ENCODE results near the gene PIGK. TPM values are rescaled to one million over a fixed set of nuclear protein-coding genes. Genes with fewer than 3 reads are reported as not detected.
"Not testable (repeated sequence)": the region's sequence is repeated elsewhere in the genome, so short reads cannot be mapped to it uniquely, and the experiment has no call there.

Gene PIGK
- total RNA-seq, 1 experiment from 2014 or later, result 47.6 TPM

DNA sequence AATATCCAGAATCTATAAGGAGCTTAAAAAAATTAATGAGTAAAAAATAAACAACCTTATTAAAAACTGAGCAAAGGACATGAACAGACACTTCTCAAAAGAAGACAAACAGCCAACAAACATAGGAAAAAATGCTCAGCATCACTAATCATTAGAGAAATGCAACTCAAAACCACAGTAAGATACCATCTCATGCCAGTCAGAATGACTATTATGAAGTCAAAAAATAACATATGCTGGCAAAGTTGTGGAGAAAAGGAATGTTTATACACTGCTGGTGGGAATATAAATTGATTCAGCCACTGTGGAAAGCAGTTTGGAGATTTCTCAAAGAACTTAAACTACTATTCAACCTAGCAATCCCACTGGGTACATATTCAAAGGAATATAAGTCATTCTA is 25.3 kb downstream of the PIGK start:
- DNase-seq (ENCODE audit: low read depth), result no peak

DNA sequence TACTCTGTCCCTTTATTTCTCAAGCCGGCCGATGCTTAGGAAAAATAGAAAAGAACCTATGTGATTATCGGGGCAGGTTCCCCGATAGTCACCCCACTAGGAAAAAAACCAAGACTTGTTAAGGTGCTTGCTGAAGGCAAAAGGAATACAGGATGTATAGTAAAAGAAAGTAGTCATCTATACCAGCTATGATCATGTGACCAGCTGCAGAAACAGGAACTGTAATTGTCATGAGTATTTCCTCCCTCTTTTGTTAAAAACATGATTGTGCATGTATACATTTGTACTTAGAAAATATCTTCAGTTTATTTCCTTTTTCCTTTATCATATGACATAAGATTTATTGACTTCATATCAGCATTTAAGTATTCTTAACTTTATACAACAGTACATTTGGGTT is 30.5 kb downstream of the PIGK start:
- DNase-seq (ENCODE audit: low read depth), result no peak

DNA sequence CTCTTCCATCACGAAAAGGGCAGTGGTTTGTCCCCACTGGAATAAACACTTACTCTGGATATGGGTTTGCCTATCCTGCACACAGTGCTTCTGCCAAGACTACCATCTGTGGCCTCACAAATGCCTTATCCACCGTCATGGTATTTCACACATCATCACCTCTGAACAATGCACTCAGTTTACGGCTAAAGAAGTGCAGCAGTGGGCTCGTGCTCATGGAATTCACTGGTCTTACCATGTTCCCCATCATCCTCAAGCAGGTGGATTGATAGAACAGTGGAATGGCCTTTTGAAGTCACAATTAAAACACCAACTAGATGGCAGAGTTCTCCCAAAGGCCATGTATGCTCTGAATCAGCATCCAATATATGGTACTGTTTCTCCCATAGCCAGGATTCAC is 32.3 kb downstream of the PIGK start:
- not testable (repeated sequence) for DNase-seq (ENCODE audit: low read depth)

DNA sequence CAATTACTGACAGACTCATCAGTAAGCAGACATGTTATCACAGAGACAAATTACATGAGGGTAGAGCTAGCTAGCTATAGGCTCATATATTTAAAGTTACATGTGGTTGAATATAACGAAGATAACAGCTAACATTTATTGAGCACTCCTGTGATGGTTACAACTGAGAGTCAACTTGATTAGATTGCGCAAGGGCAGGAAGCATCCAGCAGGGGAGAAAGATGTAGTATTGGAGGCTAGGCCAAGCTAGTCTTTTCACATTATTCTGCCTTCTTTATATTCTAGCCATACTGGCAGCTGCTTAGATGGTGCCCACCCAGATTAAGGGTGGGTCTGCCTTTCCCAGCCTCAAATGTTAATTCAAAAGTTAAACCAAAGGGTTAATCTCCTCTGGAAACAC is 37.1 kb downstream of the PIGK start:
- no peak for DNase-seq (ENCODE audit: low read depth)

DNA sequence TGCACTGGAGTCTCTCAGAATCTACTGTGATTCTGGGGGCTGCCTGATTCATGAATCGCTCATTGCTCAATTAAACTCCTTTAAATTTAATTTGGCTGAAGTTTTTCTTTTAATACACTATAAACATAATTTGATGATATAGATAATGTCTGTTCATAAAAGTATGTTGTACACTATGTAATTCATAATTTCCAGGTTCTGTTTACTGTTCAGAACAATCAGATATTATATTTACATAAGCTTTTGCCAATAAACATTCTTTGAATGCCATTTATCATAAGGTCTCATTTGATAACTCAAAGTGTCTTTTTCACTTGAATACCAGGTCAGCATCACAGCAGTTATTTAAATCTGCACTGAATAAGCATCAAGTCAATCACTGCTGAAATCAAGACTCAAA is 39.6 kb downstream of the PIGK start:
- no peak for DNase-seq (ENCODE audit: low read depth)

DNA sequence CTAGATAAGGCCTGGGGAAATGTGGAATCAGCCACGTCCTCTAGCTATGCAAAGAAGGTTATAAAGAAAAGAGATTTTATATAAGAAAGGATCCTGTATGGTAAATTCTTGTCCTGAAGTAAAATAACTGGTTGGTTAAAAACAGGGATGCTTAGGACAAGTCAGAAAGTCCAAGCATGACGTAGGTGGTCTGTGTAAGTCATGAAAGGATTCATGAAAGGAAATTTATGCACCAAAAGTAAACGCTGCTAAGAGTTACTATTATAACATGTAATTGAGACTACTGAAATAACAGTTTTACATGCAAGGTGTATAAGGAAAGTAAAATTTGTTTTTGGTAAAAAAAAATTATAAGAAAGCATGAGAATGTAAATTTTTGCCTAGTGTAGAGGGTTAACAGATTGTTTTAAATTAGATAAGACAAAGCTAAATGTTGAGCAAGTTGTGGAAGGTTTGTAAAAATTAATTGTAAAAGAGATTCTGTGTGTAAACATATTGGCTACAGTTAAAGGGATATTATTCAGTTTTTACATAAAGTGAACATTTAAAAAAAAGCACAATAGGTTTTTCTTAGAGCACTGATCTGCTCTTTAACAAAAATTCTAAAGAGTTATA is 43.9 kb downstream of the PIGK start:
- peak; percentile 6 for DNase-seq (ENCODE audit: low read depth)

DNA sequence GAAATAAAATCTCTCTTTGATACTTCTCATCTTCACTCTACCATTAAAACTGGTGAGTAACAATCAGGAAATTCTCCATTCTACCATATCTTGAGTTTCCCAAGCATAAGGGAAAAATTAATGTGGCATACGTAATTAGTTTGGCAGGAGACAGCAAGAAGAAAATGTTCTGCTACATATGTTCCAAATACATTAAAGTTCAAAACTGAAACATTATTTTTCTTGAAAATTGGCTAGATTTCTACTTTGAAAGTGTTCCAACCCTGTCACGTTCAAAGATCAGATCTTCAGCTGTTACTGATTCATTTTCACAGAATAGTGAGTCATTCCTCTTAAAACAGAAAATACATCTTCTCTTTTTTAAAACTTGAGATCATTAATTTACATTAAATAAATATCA is 48.5 kb downstream of the PIGK start:
- DNase-seq (ENCODE audit: low read depth), result no peak

DNA sequence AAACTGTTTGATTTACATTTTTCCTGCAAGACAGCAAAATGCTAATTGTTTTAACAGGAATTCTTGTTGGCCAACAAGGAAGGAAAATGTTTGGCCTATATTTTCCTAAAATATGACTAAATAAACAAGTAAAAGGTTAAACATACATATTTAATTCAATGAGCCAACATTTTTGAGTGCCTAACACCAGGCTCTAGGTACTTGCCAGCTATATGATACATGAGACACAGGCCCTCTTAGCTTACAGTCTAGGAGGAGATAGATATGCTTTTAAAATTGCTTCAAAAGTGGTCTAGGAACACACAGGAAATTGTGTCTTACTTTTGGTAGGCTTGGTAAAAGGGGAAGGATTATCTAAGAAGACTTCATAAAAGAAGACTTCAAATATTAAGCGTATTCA is 50.9 kb downstream of the PIGK start:
- DNase-seq (ENCODE audit: low read depth), result no peak

DNA sequence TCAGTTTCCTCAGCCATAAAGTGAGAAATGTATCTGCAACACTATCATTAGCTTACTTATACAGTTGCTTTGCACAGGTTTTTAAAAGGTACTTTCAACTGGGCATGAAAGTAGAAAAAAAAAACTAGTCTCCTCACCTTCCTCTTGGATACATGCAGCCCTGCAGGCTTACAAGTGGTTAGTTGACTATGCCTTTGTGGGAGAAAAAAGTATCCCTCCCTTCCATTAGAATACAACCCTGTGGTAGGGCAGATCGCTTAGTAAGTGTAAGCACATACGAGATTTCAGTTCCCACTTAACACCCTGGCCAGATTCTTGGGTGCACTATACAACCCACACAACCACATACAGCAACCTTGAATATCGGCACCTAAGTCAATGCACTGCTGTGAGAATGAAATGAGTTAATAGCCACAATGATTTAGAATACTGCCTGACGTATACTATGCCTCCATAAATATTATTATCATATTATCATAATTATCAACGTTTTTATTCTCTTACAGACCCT is 54.7 kb downstream of the PIGK start:
- DNase-seq (ENCODE audit: low read depth), result no peak

DNA sequence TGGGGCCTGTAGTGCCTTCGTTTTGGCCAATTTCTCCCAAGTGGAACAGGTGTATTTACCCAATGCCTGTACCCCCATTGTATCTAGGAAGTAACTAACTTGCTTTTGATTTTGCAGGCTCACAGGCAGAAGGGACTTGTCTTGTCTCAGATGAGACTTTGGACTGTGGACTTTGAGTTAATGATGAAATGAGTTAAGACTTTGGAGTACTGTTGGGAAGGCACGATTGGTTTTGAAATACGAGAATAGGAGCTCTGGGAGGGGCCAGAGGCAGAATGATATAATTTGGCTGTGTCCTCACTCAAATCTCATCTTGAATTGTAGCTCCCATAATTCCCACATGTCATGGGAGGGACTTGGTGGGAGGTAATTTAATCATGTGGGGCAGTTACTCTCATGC is 59.5 kb downstream of the PIGK start:
- not testable (repeated sequence) for DNase-seq (ENCODE audit: low read depth)

DNA sequence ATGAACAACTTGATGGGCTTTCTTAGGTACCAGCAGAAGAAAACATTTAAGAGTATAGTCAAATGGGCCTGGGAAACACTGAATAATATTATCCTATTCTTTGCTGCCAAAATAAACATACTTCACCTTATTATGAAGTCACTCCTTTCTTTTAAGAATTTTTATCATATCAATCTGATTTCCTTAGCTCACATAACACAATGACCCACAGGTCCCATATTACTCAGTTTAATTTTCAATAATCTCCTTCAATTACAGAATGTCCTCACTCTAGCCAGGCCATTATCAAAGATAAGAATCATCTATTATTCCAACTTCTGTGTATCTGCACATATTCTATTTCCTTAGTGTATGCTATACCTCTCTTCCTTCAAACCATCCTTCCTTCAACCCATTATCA is 63.0 kb downstream of the PIGK start:
- DNase-seq (ENCODE audit: low read depth), result no peak

DNA sequence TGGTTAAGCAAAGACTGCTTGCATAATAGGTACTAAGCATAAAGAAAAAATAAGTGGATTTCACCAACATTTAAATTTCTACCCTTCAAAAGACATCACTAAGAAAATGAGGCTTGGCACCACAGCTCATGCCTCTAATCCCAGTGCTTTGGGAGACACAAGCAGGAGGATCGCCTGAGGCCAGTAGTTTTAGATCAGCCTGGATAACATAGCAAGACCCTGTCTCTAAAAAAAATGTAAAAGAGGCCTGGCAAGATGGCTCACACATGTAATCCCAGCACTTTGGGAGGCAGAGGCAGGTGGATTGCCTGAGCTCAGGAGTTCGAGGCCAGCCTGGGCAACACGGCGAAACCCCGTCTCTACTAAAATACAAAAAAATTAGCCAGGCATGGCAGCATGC is 73.0 kb downstream of the PIGK start:
- DNase-seq (ENCODE audit: low read depth), result no peak

DNA sequence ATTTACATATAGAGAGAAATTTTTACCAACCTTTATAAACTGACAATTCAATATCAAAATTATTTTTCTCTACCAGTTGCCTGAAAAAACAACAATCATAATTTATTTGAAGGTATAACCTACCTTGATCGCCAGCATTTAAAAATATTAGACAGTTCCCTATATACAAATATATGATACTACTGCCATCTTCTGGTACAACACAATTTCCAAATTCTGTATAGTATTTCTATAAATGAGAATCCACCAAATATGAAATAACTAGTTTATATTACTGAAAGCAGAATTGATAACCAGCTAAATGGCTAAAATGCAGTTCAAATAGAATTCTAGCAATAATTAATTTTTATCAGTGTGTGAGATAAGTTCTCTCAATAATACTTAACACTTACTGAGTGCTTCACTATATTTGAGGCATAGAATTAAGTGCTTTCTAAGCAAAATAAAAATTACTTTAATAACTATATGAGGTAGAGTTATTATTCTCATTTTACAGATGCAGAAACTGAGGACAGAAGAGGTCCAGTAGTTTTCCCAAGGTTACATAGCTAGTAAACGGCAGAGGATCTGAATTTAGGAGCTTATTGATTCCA is 75.6 kb downstream of the PIGK start:
- DNase-seq (ENCODE audit: low read depth), result no peak

DNA sequence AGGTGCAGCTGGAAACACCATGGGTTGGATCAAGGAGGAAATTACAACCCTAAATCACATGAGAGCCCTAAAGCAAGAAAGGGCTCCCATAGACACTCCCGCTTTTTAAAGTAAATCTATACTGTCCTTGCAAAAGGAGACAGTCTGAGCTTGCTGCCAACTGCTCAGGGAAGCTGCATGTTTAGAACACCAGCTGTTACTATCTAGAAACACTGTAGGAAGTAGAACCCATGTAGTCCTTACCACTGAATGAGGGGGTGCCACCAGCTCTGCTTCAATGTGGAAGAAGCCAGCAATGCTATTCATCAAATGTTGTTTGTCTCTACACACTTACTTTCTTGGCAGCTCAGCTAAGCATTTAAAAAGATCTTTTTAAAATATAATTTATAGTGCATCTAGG is 79.8 kb downstream of the PIGK start:
- DNase-seq (ENCODE audit: low read depth), result no peak

DNA sequence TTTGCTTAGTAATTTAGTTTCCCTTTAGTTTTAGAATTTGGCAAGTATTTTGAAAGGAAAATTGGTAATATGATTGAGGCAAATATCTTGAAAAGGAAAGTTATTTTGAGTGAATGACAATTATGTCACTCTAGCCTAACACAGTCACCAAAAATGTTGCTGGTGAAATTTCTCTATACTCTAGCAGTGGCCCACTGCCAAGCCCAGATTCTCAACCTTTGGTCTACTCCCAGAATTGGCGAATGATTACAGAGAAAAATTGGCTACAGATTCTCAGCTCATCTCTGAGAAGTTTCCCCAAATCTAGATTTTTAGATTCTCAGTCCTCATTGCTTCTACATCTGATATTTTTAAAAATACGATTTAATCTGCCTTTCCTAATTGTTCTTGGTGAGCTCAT is 84.9 kb downstream of the PIGK start:
- no peak for DNase-seq (ENCODE audit: low read depth)

DNA sequence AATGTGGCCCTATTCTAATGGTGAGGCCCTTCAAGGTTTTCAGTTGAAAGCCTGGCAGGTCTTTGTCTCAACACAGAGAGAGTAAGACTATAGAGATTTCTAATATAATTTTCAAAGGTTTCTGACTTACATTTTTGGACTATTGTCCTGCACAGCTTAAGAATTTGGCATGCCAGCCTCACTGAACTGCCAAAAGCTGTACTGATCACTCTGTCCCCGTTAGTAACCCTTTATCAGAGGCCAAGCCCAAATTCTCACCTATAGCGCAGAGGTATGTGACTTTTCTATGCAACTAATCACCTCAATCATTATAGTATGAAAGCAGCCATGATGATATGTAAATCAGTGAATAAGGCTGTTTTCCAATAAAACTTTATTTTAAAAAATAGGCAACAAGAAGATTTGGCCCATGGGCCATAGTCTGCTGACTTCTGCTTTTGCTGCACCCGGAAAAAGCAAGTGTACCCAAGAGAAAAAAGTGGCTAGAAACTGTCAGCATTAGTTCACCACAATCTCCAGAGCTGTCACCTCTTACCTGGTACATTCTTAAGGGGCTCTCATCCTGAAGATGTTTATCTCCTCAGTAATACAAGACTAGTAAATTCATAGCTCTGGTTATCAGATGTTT is 85.4 kb downstream of the PIGK start:
- DNase-seq (ENCODE audit: low read depth), result no peak

DNA sequence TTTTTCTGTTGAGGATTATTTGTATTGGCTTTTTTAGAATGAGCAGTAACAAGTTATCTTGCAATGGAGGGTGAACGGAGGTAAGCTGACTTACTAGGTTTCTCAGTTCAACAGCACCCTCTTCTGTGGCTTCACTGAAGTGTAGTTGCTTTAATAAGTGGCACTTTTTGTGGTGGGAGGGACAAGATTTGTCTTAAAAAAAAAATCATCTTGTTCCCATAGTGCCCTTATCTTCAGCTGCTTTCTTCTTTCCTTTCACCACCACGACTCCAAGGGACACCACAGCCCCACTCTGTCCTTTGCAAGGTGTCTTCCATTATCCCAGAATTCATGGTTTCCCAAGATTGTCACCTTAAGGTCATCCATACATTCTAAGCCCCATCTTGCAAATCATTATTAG is 92.9 kb downstream of the PIGK start:
- DNase-seq (ENCODE audit: low read depth), result peak; percentile 64

DNA sequence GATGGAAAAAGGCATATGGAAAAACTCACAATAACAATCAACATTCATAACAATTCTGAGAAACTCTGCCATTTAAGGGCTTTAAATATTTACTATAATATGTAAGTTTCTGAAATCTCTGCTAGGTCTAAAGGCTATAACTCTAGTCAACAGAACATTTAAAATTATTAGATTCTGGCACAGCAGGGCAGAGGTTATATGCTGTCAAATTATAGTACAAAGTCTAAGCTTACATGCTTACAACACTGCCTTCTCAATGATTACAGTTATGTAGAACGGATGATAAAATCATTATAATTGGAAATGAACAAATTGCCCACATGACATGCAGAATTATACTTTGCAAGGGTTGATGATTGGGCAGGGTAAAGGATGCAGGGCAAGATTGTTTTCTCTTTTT is 97.7 kb downstream of the PIGK start:
- no peak for DNase-seq (ENCODE audit: low read depth)

DNA sequence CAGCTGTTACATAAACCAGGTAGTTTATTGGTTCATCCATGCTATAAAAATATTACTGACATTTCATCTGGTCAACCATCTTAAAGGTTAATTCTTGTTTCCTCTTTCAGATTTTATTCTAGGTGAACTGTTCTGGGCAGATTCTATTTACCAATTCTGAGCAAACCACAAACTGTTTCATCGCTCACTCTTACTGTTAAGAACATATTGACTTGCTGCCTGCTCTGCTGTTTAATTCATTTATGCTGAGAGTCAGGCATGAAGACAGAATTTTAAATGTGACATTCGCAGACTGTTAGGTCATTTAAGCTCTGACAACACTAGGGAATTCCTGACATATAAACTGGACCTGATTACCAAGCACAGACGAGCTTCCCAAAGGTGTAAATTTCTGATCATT is 98.3 kb downstream of the PIGK start:
- DNase-seq (ENCODE audit: low read depth), result no peak

DNA sequence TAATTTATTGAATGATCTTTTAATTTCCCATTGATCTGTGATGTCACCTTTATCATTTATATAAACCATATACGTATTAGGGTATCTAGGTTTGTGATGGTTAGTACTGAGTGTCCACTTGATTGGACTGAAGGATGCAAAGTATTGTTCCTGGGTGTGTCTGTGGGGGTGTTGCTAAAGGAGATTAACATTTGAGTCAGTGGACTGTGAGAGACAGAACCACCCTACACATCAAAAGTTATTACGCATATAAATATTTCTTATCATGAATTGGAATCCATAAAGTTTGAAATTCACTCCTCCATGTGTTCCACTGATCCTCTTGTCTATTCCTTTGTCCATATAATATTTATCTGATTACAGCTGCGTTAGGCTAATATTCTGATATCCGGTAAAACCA is 100.5 kb downstream of the PIGK start:
- DNase-seq (ENCODE audit: low read depth), result no peak

DNA sequence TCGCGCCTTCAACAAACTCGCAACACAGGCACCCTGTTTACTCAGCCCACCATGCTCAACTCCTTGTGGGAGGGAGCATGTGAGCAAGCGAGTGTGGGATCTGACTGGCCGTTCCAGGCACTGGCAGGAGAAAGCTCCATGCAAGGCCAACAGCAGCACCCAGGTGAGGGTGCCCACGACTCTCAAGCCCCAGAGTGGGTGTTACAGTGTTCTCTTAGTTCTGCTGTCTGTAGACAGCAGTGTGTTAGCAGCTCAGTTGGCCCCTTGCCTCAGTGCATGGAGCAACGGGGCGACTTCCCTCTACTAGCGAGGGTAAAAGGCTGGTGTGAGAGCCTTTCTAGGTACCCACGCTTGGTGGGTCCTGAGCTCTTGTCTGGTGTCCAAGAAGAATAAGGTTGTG is 114.6 kb downstream of the PIGK start:
- no peak for DNase-seq (ENCODE audit: low read depth)

DNA sequence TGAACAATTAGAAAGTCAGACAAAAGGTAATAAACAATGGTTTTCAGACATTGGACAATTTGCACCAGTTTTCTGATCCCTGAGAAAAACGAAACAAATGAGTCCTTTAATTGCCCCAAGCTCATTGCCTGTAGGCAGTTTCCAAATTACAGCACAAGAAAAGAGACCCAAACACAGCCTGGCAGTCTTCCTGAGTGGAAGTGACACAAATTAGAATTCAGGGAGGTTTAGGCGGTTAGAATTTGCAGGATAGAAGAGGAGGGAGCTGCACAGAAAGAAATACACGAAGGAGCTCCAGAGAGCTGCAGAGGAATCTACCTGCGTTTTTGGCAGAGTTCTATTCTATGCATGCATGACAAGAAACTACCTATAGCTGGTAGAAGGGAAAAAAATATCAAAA is 115.7 kb downstream of the PIGK start:
- no peak for DNase-seq (ENCODE audit: low read depth)

DNA sequence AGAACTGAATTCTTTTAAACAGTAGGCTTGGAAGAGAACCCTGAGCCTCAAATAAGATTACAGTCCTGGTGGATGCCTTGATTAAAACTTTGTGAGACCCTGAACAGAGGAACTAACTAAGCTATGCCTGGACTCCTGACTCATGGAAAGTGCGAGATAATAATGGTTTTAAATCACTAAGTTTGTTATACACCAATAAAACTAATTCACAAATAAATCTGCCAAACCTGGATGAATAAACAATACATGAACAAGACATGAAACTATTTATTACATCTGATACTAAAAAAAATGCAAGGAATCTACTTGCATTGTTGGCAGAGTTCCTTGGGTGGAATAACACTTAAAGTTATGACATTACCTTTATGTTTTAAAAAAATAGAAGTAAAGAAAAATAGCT is 118.4 kb downstream of the PIGK start:
- no peak for DNase-seq (ENCODE audit: low read depth)
